Neural progenitor cell (in vitro differentiated cells): ENCODE results near the gene CYP2A7. TPM values are rescaled to one million over a fixed set of nuclear protein-coding genes. Genes with fewer than 3 reads are reported as not detected.
"Not testable (repeated sequence)": the region's sequence is repeated elsewhere in the genome, so short reads cannot be mapped to it uniquely, and the experiment has no call there.

Source experiments
- DNase-seq: peaks from one replicate; pipeline ENCODE4 v3.0.0-alpha.2; 2016; ENCODE audit warnings: low spot score
- H2AFZ ChIP-seq: fragments of 200-600 bp; sonication (generic); replicated peaks from 2 replicates; pipeline ENCODE4 v1.6.1; 2016; ENCODE audit warnings: antibody characterized with exemption
- H3F3A ChIP-seq: fragments of 200-600 bp; sonication (generic); 2 replicates; pipeline ENCODE4 v1.6.1; 2016; ENCODE audit warnings: antibody characterized with exemption, low read depth
- H3K27ac ChIP-seq: fragments of 200-600 bp; sonication (generic); 2 replicates; pipeline ENCODE4 v1.5.1; 2016; ENCODE audit warnings: mild to moderate bottlenecking
- H3K27me3 ChIP-seq: fragments of 200-600 bp; sonication (generic); 2 replicates; pipeline ENCODE4 v1.6.1; 2016; ENCODE audit warnings: mild to moderate bottlenecking, moderate library complexity
- H3K36me3 ChIP-seq: fragments of 200-600 bp; sonication (generic); 2 replicates; pipeline ENCODE4 v1.5.1; 2016
- H3K4me1 ChIP-seq: fragments of 200-600 bp; sonication (generic); 2 replicates; pipeline ENCODE4 v1.6.1; 2016; ENCODE audit warnings: mixed run types
- H3K4me2 ChIP-seq: fragments of 200-600 bp; sonication (generic); 2 replicates; pipeline ENCODE4 v1.6.1; 2016
- H3K4me3 ChIP-seq: fragments of 200-600 bp; sonication (generic); 2 replicates; pipeline ENCODE4 v1.5.1; 2016
- H3K79me2 ChIP-seq: fragments of 200-600 bp; sonication (generic); 2 replicates; pipeline ENCODE4 v1.6.1; 2016; ENCODE audit warnings: low read depth
- H3K9ac ChIP-seq: fragments of 200-600 bp; sonication (generic); 2 replicates; pipeline ENCODE4 v1.6.1; 2016
- H3K9me3 ChIP-seq: fragments of 200-600 bp; sonication (generic); 2 replicates; pipeline ENCODE4 v1.5.1; 2016; ENCODE audit warnings: low read depth
- H4K20me1 ChIP-seq: fragments of 200-600 bp; sonication (generic); 2 replicates; pipeline ENCODE4 v1.6.1; 2016; ENCODE audit warnings: low read depth
- H3K27ac Mint-ChIP-seq: 3 replicates; pipeline ENCODE4 v1.8.0; 2021; ENCODE audit warnings: mixed read lengths
- H3K27me3 Mint-ChIP-seq: 2 replicates; pipeline ENCODE4 v1.8.0; 2022; ENCODE audit warnings: low read depth, mild to moderate bottlenecking, inconsistent platforms, moderate library complexity, mixed read lengths; ENCODE audit not compliant: insufficient read depth
- H3K36me3 Mint-ChIP-seq: 3 replicates; pipeline ENCODE4 v1.8.0; 2021; ENCODE audit warnings: mixed read lengths
- H3K4me1 Mint-ChIP-seq: 3 replicates; pipeline ENCODE4 v1.8.0; 2021; ENCODE audit warnings: mixed read lengths
- H3K4me3 Mint-ChIP-seq: 3 replicates; pipeline ENCODE4 v1.8.0; 2021; ENCODE audit warnings: mild to moderate bottlenecking, moderate library complexity, mixed read lengths
- H3K9me3 Mint-ChIP-seq: 3 replicates; pipeline ENCODE4 v1.8.0; 2020; ENCODE audit warnings: mixed read lengths
- CTCF ChIP-seq: fragments of 200-600 bp; sonication (generic); IDR thresholded peaks from 2 replicates; pipeline ENCODE4 v1.5.1; 2017; ENCODE audit warnings: antibody characterized with exemption, mild to moderate bottlenecking
- EZH2 ChIP-seq: fragments of 200-600 bp; sonication (generic); IDR thresholded peaks from 2 replicates; pipeline ENCODE4 v1.6.1; 2017; ENCODE audit warnings: antibody characterized with exemption, mild to moderate bottlenecking, moderate library complexity
- EZH2phosphoT487 ChIP-seq: fragments of 200-600 bp; sonication (generic); IDR thresholded peaks from 2 replicates; pipeline ENCODE4 v1.6.1; 2017; ENCODE audit warnings: antibody characterized with exemption
- total RNA-seq: library from RNA; depleted of rRNA; stranded (reverse); fragments of >200 nt; gene quantifications from 2 replicates; pipeline ENCODE4 v1.2.3, GENCODE V29; 2015; ENCODE audit warnings: low replicate concordance

CYP2A7 gene
- total RNA-seq, 1 donor from 2014 or later: not detected

- H3K27ac Mint-ChIP-seq: no peak overlapping the region
- no peaks in the 10 kb centered on the region for H3K36me3 ChIP-seq
- H3K4me1 ChIP-seq: no peaks in the 10 kb centered on the region
- H3K9me3 Mint-ChIP-seq: peaks cover 7% of the 10 kb centered on the region
- H3K4me3 ChIP-seq: no peak overlapping the region
- H3F3A ChIP-seq: no peaks in the 10 kb centered on the region
- no peaks in the 10 kb centered on the region for H3K79me2 ChIP-seq
- peaks cover 4% of the 10 kb centered on the region for H3K27me3 Mint-ChIP-seq
- H3K4me3 Mint-ChIP-seq: no peak overlapping the region
- H3K4me1 Mint-ChIP-seq: no peaks in the 10 kb centered on the region
- TF ChIP-seq CTCF (no peak), EZH2 (no peak), EZH2phosphoT487 (no peak)
- no peak overlapping the region for H3K9ac ChIP-seq
- no peaks in the 10 kb centered on the region for H3K27me3 ChIP-seq
- no peak overlapping the region for H3K27ac ChIP-seq
- H3K4me2 ChIP-seq: peak overlapping the region; percentile 47
- DNase-seq: peak; percentile 24
- no peaks in the 10 kb centered on the region for H3K9me3 ChIP-seq
- no peaks in the 10 kb centered on the region for H4K20me1 ChIP-seq
- no peaks in the 10 kb centered on the region for H3K36me3 Mint-ChIP-seq
- peak overlapping the region; percentile 79 for H2AFZ ChIP-seq
Measured at GRCh38 chr19:40907968-40908735, 26.1 kb upstream of the CYP2A7 start.

- Histone ChIP-seq H2AFZ (no peak overlapping the region), H3F3A (no peaks in the 10 kb centered on the region)
Measured at GRCh38 chr19:40906512-40906911, 24.5 kb upstream of the CYP2A7 start.

GRCh38 chr19:40904673-40905156 is 22.7 kb upstream of the CYP2A7 start:
- not testable (repeated sequence) for H3K79me2 ChIP-seq, H3K27ac ChIP-seq, H3K27me3 Mint-ChIP-seq, H3K9ac ChIP-seq, H3F3A ChIP-seq, H3K36me3 Mint-ChIP-seq, H3K36me3 ChIP-seq, DNase-seq, H3K27ac Mint-ChIP-seq, H3K4me1 Mint-ChIP-seq, H4K20me1 ChIP-seq, H3K4me3 ChIP-seq, H3K4me2 ChIP-seq, H3K27me3 ChIP-seq, H3K9me3 Mint-ChIP-seq, H2AFZ ChIP-seq, H3K4me3 Mint-ChIP-seq, H3K9me3 ChIP-seq, H3K4me1 ChIP-seq

More at GRCh38 chr19:40906512-40906911, 24.5 kb upstream of the CYP2A7 start:
- Histone ChIP-seq H3K27ac (no peak overlapping the region), H3K27me3 (no peaks in the 10 kb centered on the region), H3K9ac (no peak overlapping the region), H3K36me3 (no peaks in the 10 kb centered on the region), H3K79me2 (no peaks in the 10 kb centered on the region), H3K4me1 (no peaks in the 10 kb centered on the region), H3K4me2 (no peak overlapping the region), H3K9me3 (no peaks in the 10 kb centered on the region), H3K4me3 (no peak overlapping the region), H4K20me1 (no peaks in the 10 kb centered on the region)
- DNase-seq: no peak
- Mint-ChIP-seq H3K36me3 (no peaks in the 10 kb centered on the region), H3K4me3 (no peak overlapping the region), H3K9me3 (peaks cover 4% of the 10 kb centered on the region), H3K4me1 (no peaks in the 10 kb centered on the region), H3K27ac (no peak overlapping the region), H3K27me3 (peaks cover 8% of the 10 kb centered on the region)
- no peak for TF ChIP-seq EZH2
- TF ChIP-seq EZH2phosphoT487: no peak
- no peak for TF ChIP-seq CTCF

GRCh38 chr19:40901975-40902750 is 20.1 kb upstream of the CYP2A7 start:
- H3K4me1 Mint-ChIP-seq, H3K4me3 ChIP-seq, H3K9me3 Mint-ChIP-seq, H3K79me2 ChIP-seq, H2AFZ ChIP-seq, H3F3A ChIP-seq, H3K4me1 ChIP-seq, DNase-seq, H3K9me3 ChIP-seq, H4K20me1 ChIP-seq, H3K27ac Mint-ChIP-seq, H3K27ac ChIP-seq, H3K9ac ChIP-seq, H3K27me3 Mint-ChIP-seq, H3K36me3 ChIP-seq, H3K4me3 Mint-ChIP-seq, H3K36me3 Mint-ChIP-seq, H3K4me2 ChIP-seq, H3K27me3 ChIP-seq: not testable (repeated sequence)

- H3K4me1 Mint-ChIP-seq, H3K27ac Mint-ChIP-seq, H3K9ac ChIP-seq: not testable (repeated sequence)
Measured at GRCh38 chr19:40900521-40900920, 18.5 kb upstream of the CYP2A7 start.

GRCh38 chr19:40899964-40900363 is 17.9 kb upstream of the CYP2A7 start:
- not testable (repeated sequence) for H3K4me1 Mint-ChIP-seq, H3K36me3 Mint-ChIP-seq, H3K36me3 ChIP-seq, H3K9ac ChIP-seq, H3K79me2 ChIP-seq, DNase-seq, H2AFZ ChIP-seq, H3K4me3 ChIP-seq, H3K4me2 ChIP-seq, H3F3A ChIP-seq, H3K9me3 ChIP-seq, H3K4me1 ChIP-seq, H3K4me3 Mint-ChIP-seq, H3K27ac Mint-ChIP-seq, H4K20me1 ChIP-seq, H3K9me3 Mint-ChIP-seq, H3K27me3 ChIP-seq, H3K27me3 Mint-ChIP-seq, H3K27ac ChIP-seq

More at GRCh38 chr19:40900521-40900920, 18.5 kb upstream of the CYP2A7 start:
- H2AFZ ChIP-seq, H3K4me1 ChIP-seq, H3K4me3 ChIP-seq, H4K20me1 ChIP-seq, H3F3A ChIP-seq, H3K4me2 ChIP-seq, H3K27me3 Mint-ChIP-seq, DNase-seq, H3K36me3 Mint-ChIP-seq, H3K9me3 Mint-ChIP-seq, H3K27ac ChIP-seq, H3K36me3 ChIP-seq, H3K4me3 Mint-ChIP-seq, H3K79me2 ChIP-seq, H3K9me3 ChIP-seq, H3K27me3 ChIP-seq: not testable (repeated sequence)
